Heart right ventricle (tissue), 16 donors: Measurements from ENCODE around the gene RASGRP1. TPM values are rescaled to one million over a fixed set of nuclear protein-coding genes. Genes with fewer than 3 reads are reported as not detected.
A peak's percentile ranks its signal among the peaks of the same experiment; 100 is the strongest.

Source experiments
- ATAC-seq, 8 donors: fragments of 200-7000 bp; cut with Tn5 transposase; one replicate each; pipeline ENCODE4 v1.9.1; 2020; ENCODE audit warnings: mild to moderate bottlenecking in 8 of 8, moderate library complexity in 8 of 8, moderate number of reproducible peaks in 1 of 8
- DNase-seq, 2 donors: peaks; one replicate each; pipeline ENCODE4 v3.0.0-alpha.2; 2020
- H3K27ac ChIP-seq, 10 donors: fragments of 200-600 bp; sonication (generic) in 2 of 10; one replicate each; pipeline versions ENCODE4 v1.5.0 to v1.8.0; 2020 to 2022; ENCODE audit warnings: mild to moderate bottlenecking in 3 of 10
- H3K27me3 ChIP-seq, 7 donors: fragments of 200-600 bp; one replicate each; pipeline ENCODE4 v1.8.0; 2021 to 2022; ENCODE audit warnings: mild to moderate bottlenecking in 2 of 7
- H3K36me3 ChIP-seq, 9 donors: fragments of 200-600 bp; sonication (generic) in 1 of 9; one replicate each; pipeline versions ENCODE4 v1.5.0 to v1.8.0; 2020 to 2022; ENCODE audit warnings: mild to moderate bottlenecking in 2 of 9
- H3K4me1 ChIP-seq, 9 donors: fragments of 200-600 bp; sonication (generic) in 1 of 9; one replicate each; pipeline versions ENCODE4 v1.5.0 to v1.8.0; 2020 to 2022; ENCODE audit warnings: mild to moderate bottlenecking in 4 of 9
- H3K4me3 ChIP-seq, 10 donors: fragments of 200-600 bp; sonication (generic) in 2 of 10; one replicate each; pipeline versions ENCODE4 v1.5.0 to v1.8.0; 2020 to 2022; ENCODE audit warnings: mild to moderate bottlenecking in 7 of 10, moderate library complexity in 2 of 10
- H3K9me3 ChIP-seq, 11 donors: fragments of 200-600 bp in 10 of 11; sonication (generic) in 2 of 11; one replicate each; pipeline versions ENCODE4 v1.5.0 to v1.8.0; 2013 to 2022; ENCODE audit warnings: mild to moderate bottlenecking in 2 of 11, control low read depth in 1 of 11, moderate library complexity in 1 of 11
- WGBS, 2 donors: extraction: QIAGEN DNeasy Blood & Tissue Kit; methylation state at CpG; one replicate each; pipeline ENCODE4 v1.1.7; 2013; ENCODE audit warnings: inconsistent platforms in 1 of 2; 5-methylcytosine and 5-hydroxymethylcytosine counted together
- intact Hi-C, 10 donors: fragments of 100-400 bp; cut with DNase I; formaldehyde crosslinking; loops; one replicate each; pipeline versions ENCODE4 v1.11.1 to v1.14.2; 2022
- polyA plus RNA-seq, 2 donors: library from polyadenylated mRNA; stranded (reverse); fragments of 200-250 nt; gene quantifications; one replicate each; pipeline ENCODE4 v1.2.3, GENCODE V29; 2013
- total RNA-seq, 10 donors: library from RNA; stranded (reverse); fragmentation: NEBNext Ultra II Directional in 3 of 10; extraction: Animal tissue kit (Norgen Biotek cat#: 25700) in 3 of 10; gene quantifications; one replicate each; pipeline versions ENCODE4 v1.2.1 to v1.2.4, GENCODE V29; 2021 to 2023
- TF ChIP-seq, protein P1 (sequence below), 9 donors: fragments of 200-600 bp; sonication (generic) in 2 of 9; IDR thresholded peaks; one replicate each; pipeline versions ENCODE4 v1.5.0 to v1.8.0; 2021 to 2022; ENCODE audit warnings: antibody characterized with exemption in 9 of 9, mild to moderate bottlenecking in 5 of 9, moderate library complexity in 1 of 9
- donor health status: Arrhythmogenic right ventricular cardiomyopathy.
- donor health status: ischemic (EF 13 %, LVEDD 7.1; RV severe dilation, severe dysfunction).
- donor health status: healthy with polysubstance abuse.
- donor health status: DM: no; HTN: yes; CAD: no.
- donor health status: DM: no; HTN: no; CAD: no.
- donor health status: ischemic (EF 25% LVEDD 6.9; RV normal size, moderate dysfunction).
- donor health status: ischemic (EF 25% LVEDD 5.7; RV mildly dilated, moderate dysfunction).
- donor health status: healthy.
- donor health status: DM: yes; HTN: yes; CAD: no.
- donor health status: Ischemic cardiomyopathy.
- donor health status: ischemic (EF 35%, LVEDD 5.7; RV mildly dilated, moderate dysfunction).
- donor health status: nonischemic (EF 11% LVEDD 7.7; RV severe dilation, severe dysfunction).
- donor health status: DM: yes; HTN: yes; CAD: no.
- donor health status: PGD.
- donor health status: ischemic (EF 29% LVEDD 5.4; RV normal size, mild dysfunction).
- donor health status: nonischemic (EF 23%, LVEDD 6.1; RV moderate dilation, normal function).

RASGRP1 gene
- total and polyA plus RNA-seq, 12 donors: 0.04 to 3.0 (median 0.42) TPM; not detected in 1

DNA sequence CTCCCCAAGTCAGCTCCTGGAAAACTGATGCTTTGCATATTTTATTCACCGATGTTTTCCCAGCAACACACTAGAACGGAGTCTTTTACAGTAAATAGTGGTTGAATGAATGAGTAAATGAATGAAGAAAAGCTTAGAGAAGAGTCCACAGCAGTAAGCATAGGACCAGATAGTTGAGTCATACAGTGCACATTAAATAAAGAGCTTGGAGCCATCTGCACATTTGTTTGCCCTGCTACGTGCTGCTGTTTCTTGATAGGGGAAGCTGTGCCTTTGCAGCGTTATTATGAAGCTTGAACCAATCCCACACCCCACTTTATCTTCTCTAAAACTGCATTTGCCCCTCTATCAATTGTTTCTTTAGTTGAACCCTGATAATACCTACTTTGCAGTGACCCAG, 109.5 kb downstream of the RASGRP1 start:
- no peak for DNase-seq
- peak overlapping the region in 9 of 10 donors; percentile 65 to 93 (median 84) for H3K4me3 ChIP-seq
- H3K27ac ChIP-seq: peak overlapping the region in 5 of 10 donors; percentile 87 to 94 (median 90)
- TF ChIP-seq, protein P1, sequence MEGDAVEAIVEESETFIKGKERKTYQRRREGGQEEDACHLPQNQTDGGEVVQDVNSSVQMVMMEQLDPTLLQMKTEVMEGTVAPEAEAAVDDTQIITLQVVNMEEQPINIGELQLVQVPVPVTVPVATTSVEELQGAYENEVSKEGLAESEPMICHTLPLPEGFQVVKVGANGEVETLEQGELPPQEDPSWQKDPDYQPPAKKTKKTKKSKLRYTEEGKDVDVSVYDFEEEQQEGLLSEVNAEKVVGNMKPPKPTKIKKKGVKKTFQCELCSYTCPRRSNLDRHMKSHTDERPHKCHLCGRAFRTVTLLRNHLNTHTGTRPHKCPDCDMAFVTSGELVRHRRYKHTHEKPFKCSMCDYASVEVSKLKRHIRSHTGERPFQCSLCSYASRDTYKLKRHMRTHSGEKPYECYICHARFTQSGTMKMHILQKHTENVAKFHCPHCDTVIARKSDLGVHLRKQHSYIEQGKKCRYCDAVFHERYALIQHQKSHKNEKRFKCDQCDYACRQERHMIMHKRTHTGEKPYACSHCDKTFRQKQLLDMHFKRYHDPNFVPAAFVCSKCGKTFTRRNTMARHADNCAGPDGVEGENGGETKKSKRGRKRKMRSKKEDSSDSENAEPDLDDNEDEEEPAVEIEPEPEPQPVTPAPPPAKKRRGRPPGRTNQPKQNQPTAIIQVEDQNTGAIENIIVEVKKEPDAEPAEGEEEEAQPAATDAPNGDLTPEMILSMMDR (IDR thresholded peaks at IDR 0.05): no peak
- ATAC-seq: no peak
- peaks cover 0 to 6% (median 0%) of the 10 kb centered on the region in 9 donors for H3K36me3 ChIP-seq
- 9 to 12% methylated on average over 4 of the region's 4 CpGs for WGBS, 2 donors
- intact Hi-C loops: loop anchor here in 1 of 10 donors (10.0 kb wide), 1 partner anchor 60 kb away; no protein-coding TSS in a partner anchor
- no peaks in the 10 kb centered on the region for H3K9me3 ChIP-seq
- no peaks in the 10 kb centered on the region for H3K27me3 ChIP-seq
- H3K4me1 ChIP-seq: peaks cover 0 to 23% (median 16%) of the 10 kb centered on the region in 9 donors

GRCh38 chr15:38454696-38455090, 109.9 kb downstream of the RASGRP1 start:
- ATAC-seq: peak in 1 of 8 donors; percentile 32
- WGBS, 2 donors: 0 to 1% methylated on average over 12 of the region's 12 CpGs
- peak overlapping the region in 9 of 10 donors; percentile 81 to 94 (median 90) for H3K27ac ChIP-seq
- peaks cover 0 to 23% (median 16%) of the 10 kb centered on the region in 9 donors for H3K4me1 ChIP-seq
- H3K27me3 ChIP-seq: no peaks in the 10 kb centered on the region
- H3K9me3 ChIP-seq: no peaks in the 10 kb centered on the region
- peak overlapping the region; percentile 65 to 93 (median 84) for H3K4me3 ChIP-seq
- TF ChIP-seq, protein P1 (IDR thresholded peaks at IDR 0.05): no peak
- peaks cover 0 to 6% (median 0%) of the 10 kb centered on the region in 9 donors for H3K36me3 ChIP-seq
- no peak for DNase-seq
- intact Hi-C loops: loop anchor here in 1 of 10 donors (10.0 kb wide), 1 partner anchor 60 kb away; no protein-coding TSS in a partner anchor

DNA sequence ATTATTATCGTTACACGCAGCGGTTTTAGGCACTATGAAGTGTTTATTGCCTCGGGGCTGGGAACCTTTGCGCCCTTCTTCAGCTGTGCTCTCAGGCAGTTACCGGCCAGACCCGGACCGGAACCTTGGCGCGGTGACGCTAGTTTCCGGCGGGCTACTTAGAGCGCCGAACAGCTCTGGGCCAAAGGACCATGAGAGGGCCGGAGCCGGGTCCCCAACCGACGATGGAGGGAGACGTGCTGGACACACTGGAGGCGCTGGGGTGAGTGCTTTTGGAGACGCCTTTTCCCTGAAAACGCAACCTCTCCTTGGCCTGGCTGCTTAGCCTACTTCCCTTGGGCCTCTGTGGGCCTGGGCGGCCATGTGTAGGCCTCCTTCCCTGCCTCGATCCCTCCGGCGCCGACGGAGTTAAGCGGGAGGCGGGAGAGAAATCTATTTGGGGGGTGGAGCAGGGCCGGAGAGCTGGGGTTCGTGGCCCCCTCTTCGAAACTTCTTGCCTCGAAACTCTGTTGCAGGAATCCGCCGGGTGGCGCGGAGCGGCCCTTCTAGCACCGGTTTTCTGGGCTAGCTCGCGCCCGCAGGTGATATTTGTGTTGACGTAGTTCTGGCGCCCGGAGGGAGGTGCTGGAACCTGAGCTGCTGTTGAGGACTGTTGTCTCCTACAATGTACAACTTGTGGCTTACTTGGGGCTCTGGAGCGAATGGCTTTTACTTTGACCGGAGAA, 110.5 kb downstream of the RASGRP1 start, which contains the start of gene FAM98B:
Gene FAM98B, plus strand, starts transcription at position 157 of the 725 bp plus-strand sequence. Its CDS starts 35 bp downstream, at position 192.
- ATAC-seq (peak; percentile 96 to 99 (median 98)), DNase-seq (peak; percentile 88 to 90)
- intact Hi-C loops: loop anchor here in 1 of 10 donors (10.0 kb wide), 1 partner anchor 61 kb away; no protein-coding TSS in a partner anchor
- peaks cover 0 to 6% (median 0%) of the 10 kb centered on the region in 9 donors for H3K36me3 ChIP-seq
- 0 to 1% methylated on average over 49 of the region's 49 CpGs for WGBS, 2 donors
- peak within 1 kb of the TSS; percentile 49 to 94 (median 90) for H3K27ac ChIP-seq
- H3K9me3 ChIP-seq: no peaks in the 10 kb centered on the region
- H3K4me1 ChIP-seq: peaks cover 0 to 23% (median 16%) of the 10 kb centered on the region in 9 donors
- no peaks in the 10 kb centered on the region for H3K27me3 ChIP-seq
- TF ChIP-seq, protein P1 (IDR thresholded peaks at IDR 0.05): no peak
- peak within 1 kb of the TSS; percentile 65 to 93 (median 84) for H3K4me3 ChIP-seq

- DNase-seq (no peak), ATAC-seq (peak in 2 of 8 donors; percentile 18 to 27)
- WGBS, 2 donors: 95 to 96% methylated on average over 3 of the region's 3 CpGs
These were observed 123.5 kb downstream of the RASGRP1 start for GRCh38 chr15:38441130-38441519.

More at GRCh38 chr15:38441130-38441519, 123.5 kb downstream of the RASGRP1 start:
- H3K9me3 ChIP-seq: peaks cover 0 to 10% (median 0%) of the 10 kb centered on the region in 11 donors
- TF ChIP-seq, protein P1 (IDR thresholded peaks at IDR 0.05): no peak
- peaks cover 0 to 14% (median 5%) of the 10 kb centered on the region in 7 donors for H3K27me3 ChIP-seq
- H3K36me3 ChIP-seq: no peaks in the 10 kb centered on the region
- no peak overlapping the region for H3K4me3 ChIP-seq
- intact Hi-C loops: loop anchor here in 9 of 10 donors (2.0 to 10.0 kb wide), 4 partner anchors 241 to 250 kb away; no protein-coding TSS in a partner anchor
- peaks cover 0 to 9% (median 0%) of the 10 kb centered on the region in 9 donors for H3K4me1 ChIP-seq
- no peak overlapping the region for H3K27ac ChIP-seq
